HFFc6 (cell line): Measurements from ENCODE around the gene BMP6. TPM values are rescaled to one million over a fixed set of nuclear protein-coding genes. Genes with fewer than 3 reads are reported as not detected.

Experiments
- DNase-seq: peaks from one replicate; pipeline ENCODE4 v3.0.0-alpha.2; 2018
- H3K27ac Mint-ChIP-seq: 2 replicates; pipeline ENCODE4 v1.8.0; 2020; ENCODE audit warnings: mild to moderate bottlenecking, mixed read lengths
- H3K27me3 Mint-ChIP-seq: 2 replicates; pipeline ENCODE4 v1.8.0; 2021; ENCODE audit warnings: mild to moderate bottlenecking, moderate library complexity, mixed read lengths; ENCODE audit not compliant: insufficient read depth
- H3K36me3 Mint-ChIP-seq: 2 replicates; pipeline ENCODE4 v1.8.0; 2021; ENCODE audit warnings: low read depth, mixed read lengths
- H3K4me1 Mint-ChIP-seq: 2 replicates; pipeline ENCODE4 v1.8.0; 2020; ENCODE audit warnings: low read depth, mixed read lengths
- H3K4me3 Mint-ChIP-seq: 2 replicates; pipeline ENCODE4 v1.8.0; 2020; ENCODE audit warnings: mild to moderate bottlenecking, moderate library complexity, mixed read lengths
- H3K9me3 Mint-ChIP-seq: 2 replicates; pipeline ENCODE4 v1.8.0; 2020; ENCODE audit warnings: mild to moderate bottlenecking, mixed read lengths
- CTCF ChIP-seq: fragments of 200-600 bp; sonication (generic); IDR thresholded peaks from 2 replicates; pipeline ENCODE4 v1.5.0; 2021; ENCODE audit warnings: antibody characterized with exemption, mild to moderate bottlenecking
- total RNA-seq, 6 experiments: library from RNA; stranded (reverse); fragmentation: NEBNext Ultra II Directional; extraction: Animal tissue kit (Norgen Biotek cat#: 25700); gene quantifications; 2 replicates in 1 of 6; 3 replicates in 5 of 6; pipeline ENCODE4 v1.2.3, GENCODE V29; 2021

BMP6 gene
- total RNA-seq, 6 experiments from 2014 or later, result 0.05 to 0.43 (median 0.11) TPM; not detected in 1

GRCh38 chr6:7825986-7826385 lies 100.1 kb downstream of the BMP6 start:
- DNase-seq, result no peak
- Mint-ChIP-seq H3K27me3 (peaks cover 16% of the 10 kb centered on the region), H3K4me3 (no peak overlapping the region), H3K36me3 (no peaks in the 10 kb centered on the region), H3K27ac (no peak overlapping the region), H3K4me1 (peaks cover 15% of the 10 kb centered on the region; the same call in 1 of the 2 replicates), H3K9me3 (no peaks in the 10 kb centered on the region; the same call in 1 of the 2 replicates)
- no peak for TF ChIP-seq CTCF

- peak; percentile 17 for DNase-seq
- no peak overlapping the region for H3K27ac Mint-ChIP-seq
- no peaks in the 10 kb centered on the region for H3K36me3 Mint-ChIP-seq
- H3K27me3 Mint-ChIP-seq, result peaks cover 16% of the 10 kb centered on the region
- H3K9me3 Mint-ChIP-seq, result no peaks in the 10 kb centered on the region; the same call in 1 of the 2 replicates
- peaks cover 9% of the 10 kb centered on the region; the same call in 1 of the 2 replicates for H3K4me1 Mint-ChIP-seq
- H3K4me3 Mint-ChIP-seq, result no peak overlapping the region
- TF ChIP-seq CTCF, result no peak
Observed at GRCh38 chr6:7827142-7827541, 101.2 kb downstream of the BMP6 start.

GRCh38 chr6:7828124-7828523 lies 102.2 kb downstream of the BMP6 start:
- no peak overlapping the region for H3K27ac Mint-ChIP-seq
- no peak for TF ChIP-seq CTCF
- no peaks in the 10 kb centered on the region for H3K36me3 Mint-ChIP-seq
- no peak overlapping the region for H3K4me3 Mint-ChIP-seq
- H3K9me3 Mint-ChIP-seq, result no peaks in the 10 kb centered on the region; the same call in 1 of the 2 replicates
- H3K27me3 Mint-ChIP-seq, result peaks cover 13% of the 10 kb centered on the region
- no peak for DNase-seq
- peaks cover 9% of the 10 kb centered on the region; the same call in 1 of the 2 replicates for H3K4me1 Mint-ChIP-seq

GRCh38 chr6:7832904-7833750 lies 107.2 kb downstream of the BMP6 start:
- no peaks in the 10 kb centered on the region for H3K36me3 Mint-ChIP-seq
- H3K9me3 Mint-ChIP-seq, result no peaks in the 10 kb centered on the region
- H3K4me1 Mint-ChIP-seq, result peaks cover 7% of the 10 kb centered on the region; the same call in 1 of the 2 replicates
- H3K4me3 Mint-ChIP-seq, result no peak overlapping the region
- H3K27ac Mint-ChIP-seq, result no peak overlapping the region
- TF ChIP-seq CTCF, result no peak
- DNase-seq, result no peak
- peaks cover 11% of the 10 kb centered on the region for H3K27me3 Mint-ChIP-seq

- Mint-ChIP-seq H3K36me3 (no peaks in the 10 kb centered on the region), H3K27me3 (peaks cover 11% of the 10 kb centered on the region)
- no peak for DNase-seq
Observed at GRCh38 chr6:7833751-7834070, 107.8 kb downstream of the BMP6 start.

More at GRCh38 chr6:7833751-7834070, 107.8 kb downstream of the BMP6 start:
- Mint-ChIP-seq H3K9me3 (no peaks in the 10 kb centered on the region), H3K27ac (no peak overlapping the region), H3K4me3 (no peak overlapping the region), H3K4me1 (peaks cover 7% of the 10 kb centered on the region; the same call in 1 of the 2 replicates)
- TF ChIP-seq CTCF, result no peak
